GM18909 (cell line): ENCODE data around the gene NOP14.
"Not testable (repeated sequence)": the region's sequence is repeated elsewhere in the genome, so short reads cannot be mapped to it uniquely, and the experiment has no call there.

Source experiments
- ATAC-seq: cut with Tn5 transposase; IDR thresholded peaks from one replicate; pipeline ENCODE4 v1.9.1; 2021; ENCODE audit warnings: mild to moderate bottlenecking; ENCODE audit not compliant: unreplicated experiment, poor library complexity

The NOP14 gene

GRCh38 chr4:2943364-2944090, 19.7 kb downstream of the NOP14 start:
- ATAC-seq = no peak

- no peak for ATAC-seq
These were observed 20.5 kb downstream of the NOP14 start for GRCh38 chr4:2942532-2943363.

- no peak for ATAC-seq
These were observed 21.1 kb downstream of the NOP14 start for GRCh38 chr4:2942037-2942531.

- ATAC-seq = no peak
These were observed 21.8 kb downstream of the NOP14 start for GRCh38 chr4:2941138-2942036.

DNA sequence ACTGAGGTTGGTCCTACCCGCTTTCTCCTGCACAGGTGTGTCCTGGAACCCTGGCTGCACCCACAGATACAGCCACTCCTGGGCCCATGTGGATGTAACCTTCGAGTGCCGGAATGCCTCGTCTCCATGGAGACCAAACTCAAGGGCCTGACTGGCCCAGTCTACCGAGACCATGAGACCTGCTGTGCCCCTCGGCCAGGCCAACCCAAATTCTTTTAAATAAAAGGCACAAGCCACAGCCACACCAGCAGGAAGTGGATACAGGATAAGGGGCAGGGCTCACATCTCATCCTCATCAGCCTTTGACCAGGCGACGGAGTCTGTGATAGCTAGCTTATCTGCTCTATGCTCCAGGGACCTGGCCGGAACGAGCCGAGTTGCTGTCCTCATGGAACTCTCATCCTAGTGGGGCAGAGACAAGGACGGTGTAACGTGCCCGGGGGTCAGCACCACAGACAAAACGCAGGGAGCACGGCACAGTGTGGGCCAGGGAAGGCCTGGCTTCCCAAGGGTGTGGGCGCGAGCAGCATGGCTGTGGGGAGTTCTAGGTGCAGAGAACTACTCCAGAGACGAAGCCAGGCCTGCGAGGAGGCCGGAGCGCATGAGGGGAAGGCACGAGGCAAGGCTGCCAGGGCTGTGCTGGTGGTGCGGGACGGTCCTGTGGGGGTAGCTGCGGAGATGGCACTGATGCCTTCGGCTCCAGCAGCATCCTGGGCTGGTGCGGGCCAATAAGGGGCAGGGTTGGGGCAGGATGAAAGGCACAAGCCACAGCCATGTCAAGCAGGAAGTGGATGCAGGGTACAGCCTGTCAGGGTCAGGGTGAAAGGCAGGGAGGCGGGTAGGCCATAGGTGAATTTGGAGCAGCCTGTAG, 22.7 kb downstream of the NOP14 start:
- ATAC-seq = no peak

- ATAC-seq = no peak
These were observed 23.6 kb downstream of the NOP14 start for GRCh38 chr4:2939383-2940243.

GRCh38 chr4:2938906-2939305, 24.3 kb downstream of the NOP14 start:
- ATAC-seq = no peak

DNA sequence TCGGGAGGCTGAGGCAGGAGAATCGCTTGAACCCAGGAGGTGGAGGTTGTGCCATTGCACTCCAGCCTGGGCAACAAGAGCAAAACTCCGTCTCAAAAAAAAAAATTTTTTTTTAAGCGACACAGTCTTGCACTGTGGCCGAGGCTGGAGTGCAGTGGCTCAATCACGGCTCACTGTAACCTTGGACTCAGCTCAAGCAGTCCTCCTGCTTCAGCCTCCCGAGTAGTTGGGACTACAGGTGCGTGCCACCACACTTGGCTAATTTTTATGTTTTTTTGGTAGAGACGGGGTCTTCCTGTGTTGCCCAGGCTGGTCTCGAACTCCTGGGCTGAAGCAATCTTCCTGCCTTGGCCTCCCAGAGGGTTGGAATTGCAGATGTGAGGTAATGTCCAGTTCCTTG, 24.8 kb downstream of the NOP14 start:
- ATAC-seq = not testable (repeated sequence)

DNA sequence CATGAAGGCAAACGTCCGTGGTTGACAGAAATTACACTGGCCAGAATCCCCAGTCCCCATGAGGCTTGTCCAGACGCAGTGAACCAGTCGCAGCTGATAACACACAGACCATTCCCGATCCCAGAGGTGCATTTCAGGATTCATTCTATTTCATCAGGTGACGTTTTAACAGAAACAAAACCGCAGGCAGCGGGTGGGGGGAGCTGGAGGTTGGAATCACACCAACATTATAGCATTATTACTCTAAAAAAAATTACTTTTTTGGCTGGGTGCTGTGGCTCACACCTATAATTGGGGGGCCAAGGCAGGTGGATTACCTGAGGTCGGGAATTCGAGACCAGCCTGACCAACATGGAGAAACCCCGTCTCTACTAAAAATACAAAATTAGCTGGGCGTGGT, 25.2 kb downstream of the NOP14 start:
- no peak for ATAC-seq

DNA sequence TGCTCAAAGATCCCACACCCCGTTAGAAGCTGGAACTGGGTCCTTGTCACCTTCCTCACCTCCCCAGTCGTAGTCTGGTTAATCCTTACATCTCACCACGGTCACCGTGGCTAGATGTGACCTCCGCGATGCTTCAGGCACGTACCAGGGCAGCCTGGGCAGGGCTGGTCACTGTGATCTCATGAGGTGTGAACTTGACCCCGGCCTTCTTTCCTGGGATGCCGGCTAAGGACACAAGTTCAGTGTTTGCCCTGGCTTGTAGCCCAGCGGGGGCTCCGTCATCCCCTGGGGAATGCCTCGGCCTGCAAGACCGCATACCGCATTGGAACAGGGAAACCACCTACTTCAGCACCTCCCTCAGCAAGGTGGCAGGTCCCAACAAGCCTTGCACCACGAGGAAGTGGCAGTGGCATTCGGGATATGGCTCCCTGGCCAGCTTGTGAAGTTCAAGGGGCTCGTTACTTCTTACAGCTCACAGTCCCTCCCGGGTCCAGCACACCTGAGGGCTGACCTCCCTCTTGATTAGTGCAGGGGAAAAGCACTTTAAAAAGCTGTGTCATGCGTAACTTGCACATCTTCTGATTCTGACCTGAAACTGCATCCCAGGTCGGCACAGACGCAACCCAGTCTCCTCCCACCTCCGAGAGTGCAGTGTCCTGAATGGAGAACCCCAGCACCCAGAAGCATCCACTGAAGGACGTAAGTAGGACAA, 25.9 kb downstream of the NOP14 start:
- no peak for ATAC-seq

- ATAC-seq = peak; percentile 27
These were observed 26.4 kb downstream of the NOP14 start for GRCh38 chr4:2936773-2937145.

DNA sequence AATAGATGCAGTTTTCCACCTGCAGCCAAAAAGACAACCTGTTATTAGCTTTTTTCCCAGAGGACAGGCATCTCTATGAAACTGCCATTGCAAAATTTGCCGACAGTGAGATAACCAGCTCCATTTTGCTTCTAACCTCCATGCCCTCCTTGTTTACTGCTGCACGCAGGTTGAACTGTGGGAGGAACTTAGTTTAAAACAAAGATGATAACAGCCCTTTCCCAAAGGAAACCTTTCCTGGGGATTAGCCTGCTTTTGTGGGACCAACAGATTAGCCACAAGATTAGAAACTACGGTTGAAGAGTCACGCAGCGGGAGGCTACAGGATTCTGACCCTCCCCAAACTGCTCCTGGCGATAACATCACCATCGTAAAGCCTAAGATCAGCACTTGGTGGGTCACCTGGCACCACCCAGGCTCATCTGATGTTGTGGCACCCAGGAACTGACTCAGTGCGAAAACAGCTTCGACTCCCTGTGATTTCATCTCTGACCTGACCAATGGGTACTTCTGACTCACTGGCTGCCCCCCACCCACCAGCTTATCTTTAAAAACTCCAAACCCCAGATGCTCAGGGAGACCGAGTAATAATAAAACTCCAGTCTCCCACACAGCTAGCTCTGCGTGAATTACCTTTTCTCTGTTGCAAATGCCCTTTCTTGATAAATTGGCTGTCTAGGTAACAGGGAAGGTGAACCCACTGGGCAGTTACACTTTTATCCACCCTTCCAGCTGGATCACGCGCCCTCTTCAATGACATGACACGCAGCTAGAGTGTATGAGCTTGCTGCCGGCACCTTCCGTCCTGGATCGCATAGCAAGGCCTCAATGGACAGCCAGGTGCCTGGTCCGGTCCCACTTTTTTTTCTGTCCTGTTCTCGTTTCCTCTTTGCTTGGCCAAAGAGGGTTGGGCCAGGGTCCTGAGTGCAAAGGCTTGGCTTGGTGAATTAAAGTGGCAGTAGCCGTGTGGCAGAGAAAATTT, 27.2 kb downstream of the NOP14 start:
- ATAC-seq = no peak

- ATAC-seq = peak; percentile 51
These were observed 28.1 kb downstream of the NOP14 start for GRCh38 chr4:2934813-2935761.

DNA sequence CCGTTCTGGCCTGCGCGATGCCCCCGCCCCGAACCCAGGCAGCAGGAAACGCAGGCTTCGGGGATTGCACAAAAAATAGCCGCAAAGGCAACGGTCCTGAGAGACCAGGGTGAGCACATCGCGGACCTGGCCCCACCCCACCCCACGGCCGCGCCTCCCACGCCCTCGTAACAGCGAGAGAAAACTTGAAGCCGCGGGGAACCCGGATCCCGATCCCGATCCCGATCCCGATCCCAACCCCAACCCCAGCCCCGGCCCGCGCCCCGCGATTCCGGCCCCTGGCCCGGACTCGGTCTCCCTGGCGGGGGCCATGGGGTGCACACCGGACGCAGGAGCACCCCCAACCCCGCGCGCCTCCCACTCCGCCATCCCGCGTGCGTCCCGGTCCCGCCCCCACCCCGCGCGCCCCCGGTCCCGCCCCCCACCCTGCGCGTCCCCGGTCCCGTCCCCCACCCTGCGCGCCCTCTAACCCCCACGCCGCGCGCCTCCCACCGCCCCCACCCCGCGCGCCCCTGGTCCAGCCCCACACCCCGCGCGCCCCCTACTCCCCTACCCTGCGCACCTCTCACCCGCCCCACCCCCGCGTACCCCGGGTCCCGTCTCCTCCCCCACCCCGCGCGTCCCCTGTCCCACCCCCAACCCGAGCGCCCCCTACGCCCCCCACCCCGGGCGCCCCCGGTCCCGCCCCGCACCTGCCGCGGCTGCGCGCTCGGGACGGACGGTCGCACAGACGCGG, 29.0 kb downstream of the NOP14 start:
- ATAC-seq = no peak

DNA sequence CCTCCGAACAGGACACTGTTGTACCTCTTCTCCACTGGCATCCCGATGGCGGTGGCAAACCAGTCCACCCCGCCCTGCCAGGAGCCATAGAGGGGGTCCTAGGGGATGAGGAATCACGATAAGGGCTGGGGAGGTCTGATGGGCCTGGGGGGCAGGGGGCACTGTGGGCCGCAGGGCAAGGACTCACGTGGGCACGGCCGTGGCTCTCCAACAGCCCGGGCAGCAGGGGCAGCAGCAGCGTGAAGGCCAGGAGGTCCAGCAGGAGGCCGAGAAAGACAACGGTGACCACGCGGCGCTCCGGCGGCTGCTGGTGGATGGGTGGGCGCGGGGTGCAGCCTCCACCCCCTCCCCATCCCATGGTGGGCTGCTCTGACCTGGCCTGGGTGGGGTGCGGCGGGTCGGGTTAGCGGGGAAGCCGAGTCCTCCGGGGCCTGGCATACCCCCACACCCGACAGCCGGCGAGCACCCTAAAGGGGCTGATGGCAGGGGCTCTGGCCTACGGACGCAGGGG, 29.6 kb downstream of the NOP14 start:
- no peak for ATAC-seq
